ENCODE data around the gene CCDC33. TPM values are rescaled to one million over a fixed set of nuclear protein-coding genes. Genes with fewer than 3 reads are reported as not detected.

The CCDC33 gene
- total RNA-seq, 4 donors from 2014 or later = not detected

- Histone ChIP-seq H3K4me1 (no peaks in the 10 kb centered on the region), H3K4me3 (no peak overlapping the region), H3K27me3 (peaks cover 0 to 58% of the 10 kb centered on the region in 2 donors), H3K36me3 (no peaks in the 10 kb centered on the region), H3K9me3 (no peaks in the 10 kb centered on the region), H3K27ac (no peak overlapping the region)
- TF ChIP-seq POLR2A (IDR thresholded peaks at IDR 0.05) = no peak
- TF ChIP-seq EP300 (IDR thresholded peaks at IDR 0.05) = no peak
- TF ChIP-seq, protein P1, sequence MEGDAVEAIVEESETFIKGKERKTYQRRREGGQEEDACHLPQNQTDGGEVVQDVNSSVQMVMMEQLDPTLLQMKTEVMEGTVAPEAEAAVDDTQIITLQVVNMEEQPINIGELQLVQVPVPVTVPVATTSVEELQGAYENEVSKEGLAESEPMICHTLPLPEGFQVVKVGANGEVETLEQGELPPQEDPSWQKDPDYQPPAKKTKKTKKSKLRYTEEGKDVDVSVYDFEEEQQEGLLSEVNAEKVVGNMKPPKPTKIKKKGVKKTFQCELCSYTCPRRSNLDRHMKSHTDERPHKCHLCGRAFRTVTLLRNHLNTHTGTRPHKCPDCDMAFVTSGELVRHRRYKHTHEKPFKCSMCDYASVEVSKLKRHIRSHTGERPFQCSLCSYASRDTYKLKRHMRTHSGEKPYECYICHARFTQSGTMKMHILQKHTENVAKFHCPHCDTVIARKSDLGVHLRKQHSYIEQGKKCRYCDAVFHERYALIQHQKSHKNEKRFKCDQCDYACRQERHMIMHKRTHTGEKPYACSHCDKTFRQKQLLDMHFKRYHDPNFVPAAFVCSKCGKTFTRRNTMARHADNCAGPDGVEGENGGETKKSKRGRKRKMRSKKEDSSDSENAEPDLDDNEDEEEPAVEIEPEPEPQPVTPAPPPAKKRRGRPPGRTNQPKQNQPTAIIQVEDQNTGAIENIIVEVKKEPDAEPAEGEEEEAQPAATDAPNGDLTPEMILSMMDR (IDR thresholded peaks at IDR 0.05) = no peak
- WGBS, 2 donors = 41 to 46% methylated on average over 6 of the region's 6 CpGs
- no peak for DNase-seq (ENCODE audit: low spot score in 2 of 2)
These were observed 67.7 kb downstream of the CCDC33 start for GRCh38 chr15:74303741-74304309.

DNA sequence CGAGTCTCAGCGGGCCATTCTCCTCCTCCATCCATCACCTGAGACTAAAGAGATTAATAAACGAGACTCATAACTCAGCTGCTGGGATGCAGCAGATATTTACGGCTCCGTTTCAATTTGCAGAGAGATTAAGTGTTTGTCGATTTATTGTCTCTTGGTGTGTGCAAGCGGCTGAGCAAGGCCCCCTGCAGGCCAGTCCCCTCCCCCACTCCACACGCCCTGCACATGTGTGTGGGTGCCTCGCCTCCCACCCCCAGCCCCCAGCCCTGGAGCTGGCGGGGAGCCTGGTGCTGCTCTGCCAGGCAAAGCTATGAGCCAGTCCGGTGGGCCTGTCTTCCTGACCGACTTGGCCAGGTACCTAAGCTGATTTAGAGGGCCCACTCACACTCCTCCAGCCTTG, 68.3 kb downstream of the CCDC33 start:
- DNase-seq (ENCODE audit: low spot score in 2 of 2) = no peak
- Histone ChIP-seq H3K27me3 (peaks cover 0 to 62% of the 10 kb centered on the region in 2 donors), H3K4me1 (no peaks in the 10 kb centered on the region), H3K9me3 (no peaks in the 10 kb centered on the region), H3K36me3 (no peaks in the 10 kb centered on the region), H3K27ac (no peak overlapping the region), H3K4me3 (no peak overlapping the region)
- WGBS, 2 donors = 40 to 52% methylated on average over 12 of the region's 12 CpGs
- TF ChIP-seq POLR2A (IDR thresholded peaks at IDR 0.05) (no peak), EP300 (IDR thresholded peaks at IDR 0.05) (no peak)
- TF ChIP-seq, protein P1 (IDR thresholded peaks at IDR 0.05) = no peak

DNA sequence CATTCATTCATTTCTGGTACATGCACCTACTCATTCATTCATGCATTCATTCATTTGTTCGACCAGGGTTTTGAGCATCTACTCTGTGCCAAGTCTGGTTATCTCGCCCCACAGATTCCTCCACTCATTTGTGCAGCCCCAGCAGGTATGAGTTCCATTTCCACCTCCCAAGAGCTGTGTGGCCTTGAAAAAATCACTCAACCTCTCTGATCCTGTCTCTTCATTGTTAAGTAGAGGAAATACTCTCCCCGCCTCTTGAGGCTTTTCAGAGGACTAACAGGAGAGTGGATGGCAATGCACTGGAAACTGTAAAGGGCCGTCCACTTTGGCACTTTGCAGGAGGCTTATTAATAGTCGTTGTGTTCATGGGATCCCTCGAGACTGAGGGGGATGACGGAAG, 69.6 kb downstream of the CCDC33 start:
- Histone ChIP-seq H3K27ac (no peak overlapping the region), H3K4me1 (no peaks in the 10 kb centered on the region), H3K27me3 (peaks cover 0 to 62% of the 10 kb centered on the region in 2 donors), H3K4me3 (no peak overlapping the region), H3K36me3 (no peaks in the 10 kb centered on the region), H3K9me3 (no peaks in the 10 kb centered on the region)
- 67 to 74% methylated on average over 7 of the region's 7 CpGs for WGBS, 2 donors
- DNase-seq (ENCODE audit: low spot score in 2 of 2) = no peak
- TF ChIP-seq POLR2A (IDR thresholded peaks at IDR 0.05) = no peak
- TF ChIP-seq, protein P1 (IDR thresholded peaks at IDR 0.05) = no peak
- no peak for TF ChIP-seq EP300 (IDR thresholded peaks at IDR 0.05)

DNA sequence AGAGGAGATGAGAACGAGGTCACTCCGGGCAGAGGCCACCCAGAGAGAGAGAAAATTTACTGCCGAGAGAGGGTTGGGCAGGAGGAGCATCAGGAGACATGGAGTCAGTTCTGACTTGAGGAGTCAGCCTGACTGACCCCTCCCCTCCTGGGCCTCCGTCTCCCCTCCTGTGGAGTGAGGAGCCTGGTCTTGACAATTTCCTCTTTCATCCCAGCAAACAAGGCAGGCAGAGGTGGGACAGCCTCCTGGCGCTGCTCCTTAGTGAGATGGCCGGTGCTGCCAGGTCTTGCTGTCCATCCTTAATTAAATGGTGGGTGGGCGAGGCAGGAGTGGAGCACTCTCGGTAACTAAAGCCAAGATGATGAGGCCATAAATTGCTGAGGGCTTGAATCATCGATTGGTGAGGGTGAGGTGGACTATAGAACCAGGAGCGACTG, 70.7 kb downstream of the CCDC33 start:
- no peaks in the 10 kb centered on the region for H3K9me3 ChIP-seq
- H3K27ac ChIP-seq = no peak overlapping the region
- no peaks in the 10 kb centered on the region for H3K4me1 ChIP-seq
- no peak overlapping the region for H3K4me3 ChIP-seq
- peaks cover 0 to 62% of the 10 kb centered on the region in 2 donors for H3K27me3 ChIP-seq
- no peak for TF ChIP-seq POLR2A (IDR thresholded peaks at IDR 0.05)
- TF ChIP-seq EP300 (IDR thresholded peaks at IDR 0.05) = no peak
- TF ChIP-seq, protein P1 (IDR thresholded peaks at IDR 0.05) = no peak
- 33 to 39% methylated on average over 10 of the region's 10 CpGs for WGBS, 2 donors
- no peaks in the 10 kb centered on the region for H3K36me3 ChIP-seq
- no peak for DNase-seq (ENCODE audit: low spot score in 2 of 2)

DNA sequence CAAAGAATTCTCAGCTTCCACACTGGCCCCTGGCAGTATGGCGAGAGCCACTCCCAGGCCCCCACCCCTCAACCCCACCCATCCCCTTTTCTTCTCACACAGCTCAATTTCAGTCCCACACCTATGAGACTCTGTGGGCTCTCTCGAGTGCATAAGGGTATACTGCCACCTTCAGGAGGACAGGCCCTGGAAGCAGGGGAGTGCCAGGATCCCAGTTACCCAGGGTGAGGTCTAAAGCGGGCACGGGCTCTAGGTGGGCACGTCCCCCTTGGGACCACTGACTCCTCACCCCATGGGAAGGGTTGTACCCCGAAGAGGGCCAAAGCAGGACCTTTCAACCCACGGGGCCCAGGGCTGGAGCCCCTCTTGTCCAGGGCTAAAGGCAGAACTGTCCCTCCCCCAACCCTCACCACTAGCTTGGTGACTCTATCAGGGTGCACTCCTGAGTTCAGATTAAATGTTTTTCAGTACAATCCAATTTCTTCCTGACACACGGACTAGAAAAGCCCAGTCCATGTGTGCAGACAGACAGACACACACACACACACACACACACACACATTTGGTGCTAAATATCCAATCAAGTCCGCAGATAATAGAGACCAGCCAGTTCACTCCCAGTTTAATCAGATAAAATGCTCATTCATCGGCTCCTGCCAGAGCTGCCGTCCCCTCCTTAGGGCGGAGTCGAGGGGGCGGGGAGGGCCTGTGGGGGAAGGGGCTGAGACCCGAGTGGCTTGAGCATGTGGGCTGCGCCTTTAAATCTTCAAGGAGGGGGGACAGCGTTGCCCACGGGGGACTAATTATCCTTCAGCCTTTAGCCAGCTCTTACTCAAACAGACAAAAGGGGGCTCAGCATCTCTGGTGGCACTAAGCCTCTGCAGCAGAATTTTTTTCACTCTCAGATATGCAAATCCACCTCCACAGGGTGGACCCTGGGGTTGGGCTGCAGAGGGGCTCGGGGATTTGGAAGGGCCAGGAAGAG, 72.0 kb downstream of the CCDC33 start:
- H3K27ac ChIP-seq = no peak overlapping the region
- H3K27me3 ChIP-seq = peaks cover 0 to 54% of the 10 kb centered on the region in 2 donors
- no peaks in the 10 kb centered on the region for H3K9me3 ChIP-seq
- peak; percentile 26 to 49 for DNase-seq (ENCODE audit: low spot score in 2 of 2)
- WGBS, 2 donors = 8 to 9% methylated on average over 17 to 19 of the region's 19 CpGs
- no peak overlapping the region for H3K4me3 ChIP-seq
- H3K4me1 ChIP-seq = no peaks in the 10 kb centered on the region
- no peak for TF ChIP-seq POLR2A (IDR thresholded peaks at IDR 0.05)
- TF ChIP-seq, protein P1 (IDR thresholded peaks at IDR 0.05) = peak; percentile 43 to 69 (median 51)
- H3K36me3 ChIP-seq = no peaks in the 10 kb centered on the region
